Right lobe of liver (tissue), 4 donors: ENCODE results near the gene PRKCA.

Experiments
- POLR2A ChIP-seq: fragments of 450-650 bp; IDR thresholded peaks from one replicate; pipeline ENCODE4 v1.6.1; 2017; ENCODE audit warnings: antibody characterized with exemption, mild to moderate bottlenecking
- TF ChIP-seq, protein P1 (sequence below), 4 donors: fragments of 200-600 bp in 3 of 4; fragments of 450-650 bp in 1 of 4; IDR thresholded peaks; one replicate each; pipeline versions ENCODE4 v1.5.1 to v1.8.0; 2016 to 2022; ENCODE audit warnings: antibody characterized with exemption in 4 of 4, mild to moderate bottlenecking in 2 of 4
- donor health status: DM: no; HTN: no; CAD: no.
- donor health status: DM: no; HTN: no; CAD: no.
- donor health status: DM: no; HTN: yes; CAD: no.

DNA sequence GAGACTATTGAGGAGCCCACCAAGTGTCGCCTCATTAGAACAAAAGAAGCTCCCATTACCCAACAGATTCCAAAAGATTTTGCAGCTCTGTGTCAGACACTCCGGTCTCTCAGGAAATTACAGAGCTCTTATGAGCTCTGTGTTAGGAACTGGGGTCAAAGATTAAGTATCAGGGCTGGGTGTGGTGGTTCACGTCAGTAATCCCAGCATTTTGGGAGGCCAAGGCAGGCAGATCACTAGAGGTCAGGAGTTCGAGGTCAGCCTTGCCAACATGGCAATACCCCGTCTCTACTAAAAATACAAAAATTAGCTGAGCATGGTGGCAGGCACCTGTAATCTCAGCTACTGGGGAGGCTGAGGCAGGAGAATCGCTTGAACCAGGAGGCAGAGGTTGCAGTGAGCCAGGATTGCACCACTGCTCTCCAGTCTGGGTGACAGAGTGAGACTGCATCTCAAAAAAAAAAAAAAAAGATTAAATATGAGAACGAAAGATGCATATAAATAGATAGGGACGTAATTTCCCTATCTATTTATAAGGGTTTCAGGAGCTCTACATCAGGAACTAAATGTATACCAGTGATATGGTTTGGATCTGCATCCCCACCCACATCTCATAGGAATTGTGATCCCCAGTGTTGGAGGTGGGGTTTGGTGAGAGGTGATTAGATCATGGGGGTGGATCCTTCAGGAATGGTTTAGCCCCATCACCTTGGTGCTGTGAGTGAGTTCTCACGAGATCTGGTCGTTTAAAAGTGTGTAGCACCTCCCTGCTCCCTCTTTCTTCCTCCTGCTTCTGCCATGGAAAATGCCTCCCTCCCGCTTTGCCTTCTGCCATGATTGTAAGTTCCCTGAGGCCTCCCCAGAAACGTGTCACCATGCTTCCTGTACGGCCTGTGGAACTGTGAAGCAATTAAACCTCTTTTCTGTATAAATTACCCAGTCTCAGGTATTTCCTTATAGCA lies 111.4 kb downstream of the PRKCA start:
- TF ChIP-seq, protein P1, sequence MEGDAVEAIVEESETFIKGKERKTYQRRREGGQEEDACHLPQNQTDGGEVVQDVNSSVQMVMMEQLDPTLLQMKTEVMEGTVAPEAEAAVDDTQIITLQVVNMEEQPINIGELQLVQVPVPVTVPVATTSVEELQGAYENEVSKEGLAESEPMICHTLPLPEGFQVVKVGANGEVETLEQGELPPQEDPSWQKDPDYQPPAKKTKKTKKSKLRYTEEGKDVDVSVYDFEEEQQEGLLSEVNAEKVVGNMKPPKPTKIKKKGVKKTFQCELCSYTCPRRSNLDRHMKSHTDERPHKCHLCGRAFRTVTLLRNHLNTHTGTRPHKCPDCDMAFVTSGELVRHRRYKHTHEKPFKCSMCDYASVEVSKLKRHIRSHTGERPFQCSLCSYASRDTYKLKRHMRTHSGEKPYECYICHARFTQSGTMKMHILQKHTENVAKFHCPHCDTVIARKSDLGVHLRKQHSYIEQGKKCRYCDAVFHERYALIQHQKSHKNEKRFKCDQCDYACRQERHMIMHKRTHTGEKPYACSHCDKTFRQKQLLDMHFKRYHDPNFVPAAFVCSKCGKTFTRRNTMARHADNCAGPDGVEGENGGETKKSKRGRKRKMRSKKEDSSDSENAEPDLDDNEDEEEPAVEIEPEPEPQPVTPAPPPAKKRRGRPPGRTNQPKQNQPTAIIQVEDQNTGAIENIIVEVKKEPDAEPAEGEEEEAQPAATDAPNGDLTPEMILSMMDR (IDR thresholded peaks at IDR 0.05): no peak
- no peak for TF ChIP-seq POLR2A
